A204.1 (cell line): ENCODE measurements around the gene SFTPD.

Experiments used
- FAIRE-seq: peaks from 2 replicates; lab custom pipeline; 2012; peaks lifted over from hg19 to GRCh38; lab: Jason Lieb, UNC

SFTPD gene

DNA sequence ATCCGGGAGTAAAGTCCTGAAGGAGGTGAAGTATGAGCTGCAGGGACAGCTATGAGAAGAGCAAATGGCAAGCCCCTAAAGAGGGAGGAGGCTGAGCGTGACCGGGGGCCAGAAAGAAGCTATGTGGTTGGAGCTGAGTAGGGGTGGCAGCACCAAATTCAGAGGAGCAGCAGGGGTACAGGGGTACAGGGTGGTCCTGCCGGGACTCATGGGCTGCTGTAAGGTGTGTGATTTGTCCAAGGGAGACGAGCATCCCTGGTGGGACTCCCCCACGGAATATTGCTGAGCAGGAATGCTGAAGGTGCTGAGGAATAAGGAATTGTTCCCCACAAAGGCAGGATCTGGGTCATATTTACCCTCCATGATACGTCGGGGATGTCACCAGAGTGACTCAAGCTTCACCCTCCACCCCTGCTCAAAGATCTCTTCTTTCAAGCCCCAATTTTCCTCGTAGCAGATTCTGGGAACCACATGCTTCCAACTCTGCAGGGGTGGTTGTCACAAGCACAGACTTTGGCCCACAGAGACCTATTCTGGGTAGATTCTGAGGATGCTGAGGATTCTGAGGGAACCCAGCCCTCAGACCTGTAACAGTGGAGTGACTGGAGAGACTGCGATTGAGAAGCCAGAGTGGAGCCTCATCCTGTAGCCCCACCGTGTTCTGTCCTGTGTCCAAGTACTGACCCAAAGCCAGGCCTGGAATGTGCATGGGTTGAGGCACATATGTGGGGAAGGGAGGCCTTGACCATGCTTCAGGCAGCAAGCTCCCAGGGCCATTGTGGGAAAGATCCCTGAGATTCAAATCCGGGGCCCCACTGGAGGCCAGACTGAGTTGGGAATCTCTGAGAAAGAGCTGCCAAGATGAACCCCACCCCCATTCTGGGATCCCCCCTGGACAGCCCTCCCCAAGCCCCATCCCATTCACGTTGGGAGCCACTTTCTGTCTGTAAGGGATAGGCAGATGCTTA is 4.2 kb downstream of the SFTPD start:
- FAIRE-seq: no peak

DNA sequence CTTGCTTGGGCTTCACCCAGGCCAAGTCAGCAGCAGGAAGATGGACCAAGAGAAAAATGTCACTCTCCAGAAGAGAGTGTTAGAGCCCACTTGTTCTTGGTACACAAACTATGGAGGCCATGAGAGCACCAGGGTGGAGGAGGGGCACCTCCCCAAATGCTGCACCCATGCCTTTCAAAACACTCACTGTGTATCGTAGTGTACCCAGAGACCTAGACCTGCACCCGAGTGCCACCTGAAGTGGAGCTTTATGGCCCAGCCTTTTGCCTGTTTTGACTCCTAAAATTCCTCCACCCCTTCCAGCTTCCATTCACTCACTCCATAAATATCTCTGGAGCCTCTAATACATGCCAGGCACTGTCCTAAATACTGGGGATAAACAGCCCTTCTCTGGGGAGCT is 5.0 kb downstream of the SFTPD start:
- no peak for FAIRE-seq

DNA sequence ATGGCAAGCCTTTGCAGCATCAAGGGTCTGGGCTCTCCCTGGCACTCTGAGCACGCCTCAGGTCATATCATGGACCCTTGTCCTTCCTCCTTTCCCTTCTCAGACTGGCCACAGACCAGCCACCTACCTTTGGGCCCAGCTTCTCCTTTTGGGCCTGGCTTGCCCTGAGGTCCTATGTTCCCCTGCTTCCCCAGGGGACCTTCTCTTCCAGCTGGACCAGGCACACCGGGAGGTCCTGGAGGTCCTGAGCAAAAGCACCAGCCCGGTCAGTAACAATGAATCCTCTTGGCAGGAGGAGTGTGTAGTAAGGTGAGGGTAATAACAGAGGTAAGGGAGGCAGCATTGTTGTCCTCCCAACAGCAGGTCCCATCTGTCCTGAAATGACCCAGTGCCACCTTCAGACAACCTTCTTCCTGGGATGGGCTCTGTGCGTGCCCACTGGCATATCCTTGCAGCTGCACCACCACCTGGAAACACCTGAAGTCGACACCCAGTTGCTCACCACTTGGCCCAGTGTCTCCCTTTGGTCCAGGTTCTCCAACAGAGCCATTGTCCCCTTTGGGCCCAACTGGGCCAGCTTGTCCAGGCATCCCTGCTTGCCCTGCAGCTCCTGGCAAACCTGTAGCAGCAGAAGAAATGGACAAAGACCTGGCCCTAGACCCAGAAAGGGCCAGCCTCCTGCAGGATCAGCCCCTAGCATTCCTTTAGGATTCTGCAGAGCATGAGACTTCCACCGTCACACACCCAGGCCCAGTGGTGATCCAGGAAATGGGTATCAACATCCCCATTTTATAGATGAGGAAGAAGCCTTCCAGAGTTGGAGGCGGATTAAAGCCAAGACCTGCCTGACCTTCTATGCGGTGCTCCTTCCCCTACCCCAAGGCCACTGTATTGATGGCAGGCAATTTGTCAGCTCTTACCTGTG is 6.4 kb downstream of the SFTPD start:
- FAIRE-seq: no peak

GRCh38 chr10:79941585-79942210 is 7.2 kb downstream of the SFTPD start:
- FAIRE-seq: no peak

- FAIRE-seq: no peak
These were observed 7.8 kb downstream of the SFTPD start for GRCh38 chr10:79941146-79941545.

GRCh38 chr10:79940431-79940830 is 8.5 kb downstream of the SFTPD start:
- FAIRE-seq: no peak

- no peak for FAIRE-seq
These were observed 8.9 kb downstream of the SFTPD start for GRCh38 chr10:79939969-79940368.

DNA sequence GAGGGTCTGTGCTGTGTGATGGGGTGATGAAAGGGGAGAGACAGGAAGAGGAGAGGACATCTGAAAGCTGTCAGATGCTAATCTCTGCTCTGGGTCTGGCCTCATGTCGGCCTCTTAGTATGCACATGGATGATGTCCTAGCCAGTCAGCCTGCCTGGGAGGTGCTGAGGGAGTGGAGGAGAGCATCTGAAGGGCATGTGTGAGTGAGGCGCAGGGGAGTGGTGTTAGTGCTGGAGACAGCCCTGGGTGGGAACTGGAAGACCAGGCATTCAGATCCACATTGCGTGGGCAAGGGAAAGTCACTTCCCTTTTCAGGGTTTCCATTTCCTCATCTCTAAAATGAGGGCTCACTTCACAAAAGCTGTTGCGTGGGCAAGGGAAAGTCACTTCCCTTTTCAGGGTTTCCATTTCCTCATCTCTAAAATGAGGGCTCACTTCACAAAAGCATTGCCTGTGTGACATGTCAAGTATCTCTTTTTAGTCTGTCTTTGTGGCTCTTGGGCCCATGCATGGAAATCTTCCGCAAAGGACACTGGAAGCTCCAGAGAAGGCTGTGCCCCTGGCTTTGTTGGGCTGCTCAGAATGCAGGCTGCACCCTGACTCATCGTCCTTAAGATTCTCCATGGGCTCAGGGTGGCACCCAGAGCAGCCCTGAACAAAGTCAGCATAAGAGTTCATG is 10.0 kb downstream of the SFTPD start:
- no peak for FAIRE-seq

DNA sequence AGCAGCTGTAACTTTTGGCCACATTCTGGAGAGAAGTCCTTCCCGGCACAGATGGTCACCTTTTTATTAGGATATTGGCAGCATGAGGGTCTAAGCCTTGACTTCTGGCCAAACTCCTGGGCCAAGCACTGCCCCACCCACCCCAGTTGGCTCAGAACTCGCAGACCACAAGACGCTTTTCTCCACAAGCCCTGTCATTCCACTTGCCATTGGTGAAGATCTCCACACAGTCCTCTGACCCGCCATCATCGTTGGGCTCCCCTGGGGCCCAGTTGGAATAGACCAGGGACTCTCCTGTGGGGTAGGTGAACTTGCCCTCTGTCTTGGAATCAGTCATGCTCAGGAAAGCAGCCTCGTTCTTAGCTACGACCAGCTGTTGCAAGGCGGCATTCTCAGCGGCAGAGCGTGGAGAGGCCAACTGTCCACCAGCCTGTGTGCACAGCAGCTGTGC is 11.2 kb downstream of the SFTPD start:
- no peak for FAIRE-seq

GRCh38 chr10:79936625-79937615 is 12.0 kb downstream of the SFTPD start:
- no peak for FAIRE-seq

GRCh38 chr10:79933961-79934360 is 14.9 kb downstream of the SFTPD start:
- FAIRE-seq: no peak

DNA sequence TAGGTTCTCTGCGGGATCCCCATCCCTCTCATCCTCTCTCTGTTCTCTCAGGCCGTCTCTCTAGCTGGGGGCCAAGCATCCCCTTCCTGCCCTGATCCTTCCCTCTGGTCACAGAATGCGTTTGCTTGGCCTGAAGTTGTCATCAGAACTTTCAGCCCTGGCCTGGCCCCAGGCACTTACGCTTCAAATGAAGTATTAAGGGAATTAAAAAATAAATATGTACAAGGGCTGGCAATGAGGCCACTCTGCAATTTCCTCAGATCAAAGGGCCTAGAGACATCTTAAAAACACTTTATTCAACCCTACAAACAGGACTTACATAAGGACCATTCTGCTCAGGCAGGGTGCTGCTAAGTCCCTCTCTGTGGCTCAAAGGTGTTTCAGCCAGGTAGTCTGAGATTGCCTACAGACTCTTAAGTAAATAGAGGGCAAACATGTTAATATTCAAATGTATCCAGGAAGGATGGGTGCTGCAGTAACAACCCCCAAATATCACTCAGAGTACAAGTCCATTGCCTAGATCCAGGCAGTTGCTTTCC is 16.0 kb downstream of the SFTPD start:
- no peak for FAIRE-seq

DNA sequence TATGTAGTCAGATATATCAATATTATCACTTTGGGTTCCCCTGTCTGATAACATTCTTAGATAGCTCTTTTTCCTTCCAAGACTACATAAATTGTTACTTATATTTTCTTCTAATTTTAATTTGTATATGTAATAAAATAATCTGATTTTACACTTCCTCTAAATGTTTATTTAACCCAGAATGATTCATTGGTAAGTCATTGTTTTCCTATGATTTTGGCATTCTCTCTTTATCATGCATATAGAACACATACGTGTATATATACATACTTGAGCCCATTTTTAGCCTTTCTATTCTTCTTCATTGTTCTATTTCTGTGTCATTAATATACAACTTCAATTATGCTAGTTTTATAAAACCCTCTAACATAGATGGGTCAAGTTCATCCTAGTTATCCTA is 16.6 kb downstream of the SFTPD start:
- FAIRE-seq: no peak

- FAIRE-seq: no peak
These were observed 18.2 kb downstream of the SFTPD start for GRCh38 chr10:79930751-79931150.

- no peak for FAIRE-seq
These were observed 18.6 kb downstream of the SFTPD start for GRCh38 chr10:79930267-79930666.

- FAIRE-seq: no peak
These were observed 19.4 kb downstream of the SFTPD start for GRCh38 chr10:79929409-79929904.

DNA sequence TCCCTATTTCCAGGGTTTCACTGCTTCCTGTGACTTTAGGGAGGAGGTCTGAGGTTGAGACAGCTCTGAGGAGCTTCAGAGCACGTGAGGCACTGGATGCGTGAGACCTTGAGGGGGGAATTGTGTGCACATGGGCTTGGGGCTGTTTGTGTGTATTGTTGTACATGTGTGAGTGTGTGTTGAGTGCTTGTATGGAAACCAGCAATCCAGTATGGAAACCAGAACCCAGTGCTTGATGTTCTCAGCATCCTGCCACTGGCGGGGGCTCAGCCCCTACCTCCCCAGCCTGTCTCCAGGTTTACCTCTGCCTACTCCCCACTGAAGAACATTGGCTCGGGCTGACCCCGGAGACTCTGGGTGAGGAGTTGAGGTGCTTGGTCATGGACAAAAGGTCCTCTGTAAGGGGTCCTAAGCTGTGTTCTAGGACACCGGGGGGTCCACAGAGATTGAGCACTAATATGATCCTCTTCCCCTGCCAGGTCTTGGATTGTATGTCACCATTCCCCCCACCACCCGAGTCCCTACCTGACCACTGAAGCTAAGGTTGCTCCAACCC is 20.8 kb downstream of the SFTPD start:
- no peak for FAIRE-seq

- no peak for FAIRE-seq
These were observed 21.6 kb downstream of the SFTPD start for GRCh38 chr10:79927111-79927828.

DNA sequence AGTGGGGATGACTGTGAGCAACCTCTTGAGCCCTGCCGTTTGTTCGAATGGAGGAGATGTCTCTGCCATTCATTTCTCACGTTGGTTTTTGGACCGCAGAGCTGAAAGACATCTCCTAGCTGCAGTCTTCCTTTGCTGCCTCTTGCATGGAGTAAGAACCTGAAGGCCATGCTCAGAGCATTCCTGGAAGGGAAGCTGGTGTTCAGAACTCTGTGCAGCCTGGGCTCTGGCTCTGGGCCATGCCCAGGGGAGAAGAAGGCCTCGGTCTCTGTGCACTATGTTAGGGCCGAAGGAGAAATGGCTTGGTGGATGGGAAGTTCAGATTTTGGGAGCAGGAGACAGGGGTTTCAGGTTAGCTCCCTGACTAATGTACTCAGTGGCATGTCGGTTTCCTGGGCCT is 22.9 kb downstream of the SFTPD start:
- FAIRE-seq: no peak
